GM23338 (cell line): Measurements from ENCODE around the gene DOK7. TPM values are rescaled to one million over a fixed set of nuclear protein-coding genes. Genes with fewer than 3 reads are reported as not detected.

ENCODE experiments used
- ATAC-seq: fragments of 200-7000 bp; cut with Tn5 transposase; 3 replicates; pipeline ENCODE4 v1.9.1; 2020
- DNase-seq: peaks from one replicate; pipeline ENCODE4 v3.0.0-alpha.2; 2015; ENCODE audit warnings: low spot score
- H2AFZ ChIP-seq: fragments of 200-600 bp; sonication (generic); 2 replicates; pipeline ENCODE4 v1.8.0; 2016; ENCODE audit warnings: antibody characterized with exemption, mild to moderate bottlenecking, moderate library complexity
- H3F3A ChIP-seq: fragments of 200-600 bp; sonication (generic); replicated peaks from 2 replicates; pipeline ENCODE4 v1.8.0; 2017; ENCODE audit warnings: antibody characterized with exemption, mixed run types, low read depth
- H3K27ac ChIP-seq: fragments of 200-600 bp; sonication (generic); 2 replicates; pipeline ENCODE4 v1.6.1; 2016; ENCODE audit warnings: low read depth
- H3K27me3 ChIP-seq: fragments of 200-600 bp; sonication (generic); 2 replicates; pipeline ENCODE4 v1.8.0; 2016; ENCODE audit warnings: mild to moderate bottlenecking, mixed run types, moderate library complexity; ENCODE audit not compliant: insufficient read depth
- H3K36me3 ChIP-seq: fragments of 200-600 bp; sonication (generic); 2 replicates; pipeline ENCODE4 v1.8.0; 2016; ENCODE audit warnings: mild to moderate bottlenecking; ENCODE audit not compliant: insufficient read depth
- H3K4me1 ChIP-seq: fragments of 200-600 bp; sonication (generic); 2 replicates; pipeline ENCODE4 v1.8.0; 2016; ENCODE audit warnings: mild to moderate bottlenecking, moderate library complexity; ENCODE audit not compliant: insufficient read depth
- H3K4me2 ChIP-seq: fragments of 200-600 bp; sonication (generic); 2 replicates; pipeline ENCODE4 v1.7.1; 2017; ENCODE audit warnings: mixed run types
- H3K4me3 ChIP-seq: fragments of 200-600 bp; sonication (generic); 2 replicates; pipeline ENCODE4 v1.6.1; 2016; ENCODE audit warnings: mixed run types
- H3K79me2 ChIP-seq: fragments of 200-600 bp; sonication (generic); replicated peaks from 2 replicates; pipeline ENCODE4 v1.8.0; 2017; ENCODE audit warnings: mild to moderate bottlenecking; ENCODE audit not compliant: insufficient read depth
- H3K9me2 ChIP-seq: fragments of 200-600 bp; sonication (generic); 2 replicates; pipeline ENCODE4 v1.8.0; 2017; ENCODE audit not compliant: insufficient read depth
- H4K20me1 ChIP-seq: fragments of 200-600 bp; sonication (generic); replicated peaks from 2 replicates; pipeline ENCODE4 v1.8.0; 2017; ENCODE audit warnings: mild to moderate bottlenecking; ENCODE audit not compliant: insufficient read depth
- H3K27ac Mint-ChIP-seq: 2 replicates; pipeline ENCODE4 v1.8.0; 2020; ENCODE audit warnings: inconsistent platforms, mild to moderate bottlenecking, moderate library complexity, mixed read lengths
- H3K27me3 Mint-ChIP-seq: 3 replicates; pipeline ENCODE4 v1.8.0; 2022; ENCODE audit warnings: low read depth, mild to moderate bottlenecking, moderate library complexity, mixed read lengths, inconsistent platforms; ENCODE audit not compliant: insufficient read depth, poor library complexity
- H3K36me3 Mint-ChIP-seq: 3 replicates; pipeline ENCODE4 v1.8.0; 2021; ENCODE audit warnings: low read depth, mild to moderate bottlenecking, inconsistent platforms, moderate library complexity, mixed read lengths
- H3K4me1 Mint-ChIP-seq: 3 replicates; pipeline ENCODE4 v1.8.0; 2020; ENCODE audit warnings: mild to moderate bottlenecking, inconsistent platforms, mixed read lengths
- H3K4me3 Mint-ChIP-seq: 3 replicates; pipeline ENCODE4 v1.8.0; 2021; ENCODE audit warnings: moderate library complexity, mild to moderate bottlenecking, inconsistent platforms, mixed read lengths
- H3K9me3 Mint-ChIP-seq: 3 replicates; pipeline ENCODE4 v1.8.0; 2020; ENCODE audit warnings: moderate library complexity, mild to moderate bottlenecking, inconsistent platforms, mixed read lengths
- CREB1 ChIP-seq: fragments of 250-450 bp; sonication (Bioruptor Pico); IDR thresholded peaks from 2 replicates; pipeline ENCODE4 v1.5.0; 2020; ENCODE audit warnings: low read depth, mild to moderate bottlenecking, moderate library complexity
- EZH2 ChIP-seq: fragments of 200-600 bp; sonication (generic); IDR thresholded peaks from one replicate; pipeline ENCODE4 v1.8.0; 2017; ENCODE audit warnings: antibody characterized with exemption, mild to moderate bottlenecking, low read depth; ENCODE audit not compliant: unreplicated experiment
- EZH2phosphoT487 ChIP-seq: fragments of 200-600 bp; sonication (generic); IDR thresholded peaks from one replicate; pipeline ENCODE4 v1.8.1; 2018; ENCODE audit warnings: antibody characterized with exemption; ENCODE audit not compliant: unreplicated experiment
- JUNB ChIP-seq: IDR thresholded peaks from one replicate; pipeline ENCODE4 v1.6.1; 2016; ENCODE audit warnings: antibody characterized with exemption; ENCODE audit not compliant: unreplicated experiment
- NANOG ChIP-seq: IDR thresholded peaks from 2 replicates; pipeline ENCODE4 v1.6.1; 2016; ENCODE audit warnings: antibody characterized with exemption, borderline replicate concordance
- POLR2AphosphoS5 ChIP-seq: IDR thresholded peaks from 2 replicates; pipeline ENCODE4 v1.6.1; 2016; ENCODE audit warnings: antibody characterized with exemption, low read depth
- STAT1 ChIP-seq: IDR thresholded peaks from one replicate; pipeline ENCODE4 v1.6.1; 2016; ENCODE audit warnings: antibody characterized with exemption; ENCODE audit not compliant: unreplicated experiment
- ZNF114 ChIP-seq: fragments of 250-450 bp; sonication (Bioruptor Pico); IDR thresholded peaks from 2 replicates; pipeline ENCODE4 v1.5.0; 2020; ENCODE audit warnings: mild to moderate bottlenecking, moderate library complexity
- ZNF331 ChIP-seq: fragments of 250-450 bp; sonication (Bioruptor Pico); IDR thresholded peaks from 2 replicates; pipeline ENCODE4 v1.5.0; 2020; ENCODE audit warnings: low read depth, mild to moderate bottlenecking, moderate library complexity
- polyA plus RNA-seq: library from polyadenylated mRNA; unstranded; fragments of >200 nt; fragmentation: Nextera tagmentation; extraction: Ambion mirVana; gene quantifications from 2 replicates; pipeline ENCODE4 v1.2.1, GENCODE V29; 2016
- total RNA-seq: library from RNA; depleted of rRNA; stranded (reverse); fragments of >200 nt; shearing (Covaris generic); gene quantifications from 2 replicates; pipeline ENCODE4 v1.2.3, GENCODE V29; 2014
- TF ChIP-seq, protein P1 (sequence below), 2 experiments: fragments of 200-600 bp in 1 of 2; sonication (generic) in 1 of 2; conservative IDR thresholded peaks; 2 replicates each; pipeline versions ENCODE4 v1.5.1 to v1.6.1; 2016 to 2017; ENCODE audit warnings: antibody characterized with exemption in 2 of 2, low read depth in 2 of 2, mild to moderate bottlenecking in 2 of 2, moderate library complexity in 1 of 2
- TF ChIP-seq, protein P2 (sequence below): IDR thresholded peaks from 2 replicates; pipeline ENCODE4 v1.6.1; 2016; ENCODE audit warnings: antibody characterized with exemption
- TF ChIP-seq, protein P3 (sequence below): IDR thresholded peaks from one replicate; pipeline ENCODE4 v1.6.1; 2018; ENCODE audit warnings: antibody characterized with exemption; ENCODE audit not compliant: unreplicated experiment
- TF ChIP-seq, protein P4 (sequence below): fragments of 250-450 bp; sonication (Bioruptor Pico); IDR thresholded peaks from 2 replicates; pipeline ENCODE4 v1.5.0; 2020; ENCODE audit warnings: mild to moderate bottlenecking, moderate library complexity

Gene DOK7
- total and polyA plus RNA-seq, 2 experiments from 2014 or later, result 0.34 to 0.52 TPM

DNA sequence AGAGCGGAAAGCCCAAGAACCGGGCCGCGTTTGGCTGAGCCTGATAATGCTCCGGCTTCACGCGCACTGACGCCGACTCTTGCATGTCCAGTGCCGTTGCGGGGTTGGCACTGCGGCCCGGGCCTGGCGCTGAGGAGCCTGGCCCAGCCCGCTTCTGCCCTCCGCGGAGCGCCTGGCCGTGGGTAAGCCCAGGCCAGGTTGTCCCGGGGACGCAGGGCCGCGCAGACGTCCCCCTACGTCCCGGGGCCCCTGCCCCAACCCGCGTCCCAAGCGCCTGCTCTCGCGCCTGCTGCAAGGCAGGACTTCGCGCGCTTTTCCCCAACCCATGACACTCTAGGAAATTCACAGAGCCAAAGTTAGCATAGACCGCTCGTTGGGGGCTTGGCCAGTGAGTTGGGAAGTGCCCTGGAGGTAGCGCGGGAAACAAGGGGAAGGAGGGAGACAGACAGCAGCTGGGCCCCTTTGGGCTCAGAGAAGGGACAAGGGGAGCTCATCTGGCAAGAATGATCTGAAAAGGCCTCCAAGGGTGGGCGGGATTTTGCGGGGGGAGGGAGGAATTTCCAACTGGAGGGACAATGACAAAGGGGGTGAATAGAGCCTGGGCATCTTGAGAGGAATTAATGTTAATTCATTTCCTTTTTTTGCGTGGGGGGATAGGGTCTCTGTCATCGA lies 69.8 kb downstream of the DOK7 start:
- peaks cover 12% of the 10 kb centered on the region; the same call in 1 of the 2 replicates for H3K4me1 ChIP-seq
- peak overlapping the region; percentile 91 for H3K4me3 ChIP-seq
- Mint-ChIP-seq H3K9me3 (peaks cover 9% of the 10 kb centered on the region), H3K27me3 (peaks cover 37% of the 10 kb centered on the region), H3K4me1 (peaks cover 19% of the 10 kb centered on the region), H3K36me3 (peaks cover 20% of the 10 kb centered on the region), H3K4me3 (peak overlapping the region; percentile 99), H3K27ac (no peak overlapping the region)
- peaks cover 20% of the 10 kb centered on the region for H3K27me3 ChIP-seq
- no peaks in the 10 kb centered on the region for H3F3A ChIP-seq
- DNase-seq, result peak; percentile 79
- H3K9me2 ChIP-seq, result no peaks in the 10 kb centered on the region
- peak overlapping the region; percentile 95 for H3K4me2 ChIP-seq
- H3K36me3 ChIP-seq, result no peaks in the 10 kb centered on the region
- peak overlapping the region; percentile 93 for H2AFZ ChIP-seq
- no peak overlapping the region for H3K27ac ChIP-seq
- ATAC-seq, result peak; percentile 53
- TF ChIP-seq, protein P1, sequence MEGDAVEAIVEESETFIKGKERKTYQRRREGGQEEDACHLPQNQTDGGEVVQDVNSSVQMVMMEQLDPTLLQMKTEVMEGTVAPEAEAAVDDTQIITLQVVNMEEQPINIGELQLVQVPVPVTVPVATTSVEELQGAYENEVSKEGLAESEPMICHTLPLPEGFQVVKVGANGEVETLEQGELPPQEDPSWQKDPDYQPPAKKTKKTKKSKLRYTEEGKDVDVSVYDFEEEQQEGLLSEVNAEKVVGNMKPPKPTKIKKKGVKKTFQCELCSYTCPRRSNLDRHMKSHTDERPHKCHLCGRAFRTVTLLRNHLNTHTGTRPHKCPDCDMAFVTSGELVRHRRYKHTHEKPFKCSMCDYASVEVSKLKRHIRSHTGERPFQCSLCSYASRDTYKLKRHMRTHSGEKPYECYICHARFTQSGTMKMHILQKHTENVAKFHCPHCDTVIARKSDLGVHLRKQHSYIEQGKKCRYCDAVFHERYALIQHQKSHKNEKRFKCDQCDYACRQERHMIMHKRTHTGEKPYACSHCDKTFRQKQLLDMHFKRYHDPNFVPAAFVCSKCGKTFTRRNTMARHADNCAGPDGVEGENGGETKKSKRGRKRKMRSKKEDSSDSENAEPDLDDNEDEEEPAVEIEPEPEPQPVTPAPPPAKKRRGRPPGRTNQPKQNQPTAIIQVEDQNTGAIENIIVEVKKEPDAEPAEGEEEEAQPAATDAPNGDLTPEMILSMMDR (conservative IDR thresholded peaks at IDR 0.05; ENCODE audit: low read depth in 2 of 2), result no peak
- TF ChIP-seq ZNF114, result no peak
- TF ChIP-seq EZH2, result no peak
- TF ChIP-seq, protein P2, sequence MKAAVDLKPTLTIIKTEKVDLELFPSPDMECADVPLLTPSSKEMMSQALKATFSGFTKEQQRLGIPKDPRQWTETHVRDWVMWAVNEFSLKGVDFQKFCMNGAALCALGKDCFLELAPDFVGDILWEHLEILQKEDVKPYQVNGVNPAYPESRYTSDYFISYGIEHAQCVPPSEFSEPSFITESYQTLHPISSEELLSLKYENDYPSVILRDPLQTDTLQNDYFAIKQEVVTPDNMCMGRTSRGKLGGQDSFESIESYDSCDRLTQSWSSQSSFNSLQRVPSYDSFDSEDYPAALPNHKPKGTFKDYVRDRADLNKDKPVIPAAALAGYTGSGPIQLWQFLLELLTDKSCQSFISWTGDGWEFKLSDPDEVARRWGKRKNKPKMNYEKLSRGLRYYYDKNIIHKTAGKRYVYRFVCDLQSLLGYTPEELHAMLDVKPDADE, result no peak
- no peak for TF ChIP-seq STAT1
- no peak for TF ChIP-seq EZH2phosphoT487
- TF ChIP-seq CREB1, result no peak
- TF ChIP-seq NANOG, result no peak
- TF ChIP-seq JUNB, result no peak
- TF ChIP-seq, protein P3, sequence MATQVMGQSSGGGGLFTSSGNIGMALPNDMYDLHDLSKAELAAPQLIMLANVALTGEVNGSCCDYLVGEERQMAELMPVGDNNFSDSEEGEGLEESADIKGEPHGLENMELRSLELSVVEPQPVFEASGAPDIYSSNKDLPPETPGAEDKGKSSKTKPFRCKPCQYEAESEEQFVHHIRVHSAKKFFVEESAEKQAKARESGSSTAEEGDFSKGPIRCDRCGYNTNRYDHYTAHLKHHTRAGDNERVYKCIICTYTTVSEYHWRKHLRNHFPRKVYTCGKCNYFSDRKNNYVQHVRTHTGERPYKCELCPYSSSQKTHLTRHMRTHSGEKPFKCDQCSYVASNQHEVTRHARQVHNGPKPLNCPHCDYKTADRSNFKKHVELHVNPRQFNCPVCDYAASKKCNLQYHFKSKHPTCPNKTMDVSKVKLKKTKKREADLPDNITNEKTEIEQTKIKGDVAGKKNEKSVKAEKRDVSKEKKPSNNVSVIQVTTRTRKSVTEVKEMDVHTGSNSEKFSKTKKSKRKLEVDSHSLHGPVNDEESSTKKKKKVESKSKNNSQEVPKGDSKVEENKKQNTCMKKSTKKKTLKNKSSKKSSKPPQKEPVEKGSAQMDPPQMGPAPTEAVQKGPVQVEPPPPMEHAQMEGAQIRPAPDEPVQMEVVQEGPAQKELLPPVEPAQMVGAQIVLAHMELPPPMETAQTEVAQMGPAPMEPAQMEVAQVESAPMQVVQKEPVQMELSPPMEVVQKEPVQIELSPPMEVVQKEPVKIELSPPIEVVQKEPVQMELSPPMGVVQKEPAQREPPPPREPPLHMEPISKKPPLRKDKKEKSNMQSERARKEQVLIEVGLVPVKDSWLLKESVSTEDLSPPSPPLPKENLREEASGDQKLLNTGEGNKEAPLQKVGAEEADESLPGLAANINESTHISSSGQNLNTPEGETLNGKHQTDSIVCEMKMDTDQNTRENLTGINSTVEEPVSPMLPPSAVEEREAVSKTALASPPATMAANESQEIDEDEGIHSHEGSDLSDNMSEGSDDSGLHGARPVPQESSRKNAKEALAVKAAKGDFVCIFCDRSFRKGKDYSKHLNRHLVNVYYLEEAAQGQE, result no peak
- no peak for TF ChIP-seq POLR2AphosphoS5
- TF ChIP-seq ZNF331, result no peak
- TF ChIP-seq, protein P4, sequence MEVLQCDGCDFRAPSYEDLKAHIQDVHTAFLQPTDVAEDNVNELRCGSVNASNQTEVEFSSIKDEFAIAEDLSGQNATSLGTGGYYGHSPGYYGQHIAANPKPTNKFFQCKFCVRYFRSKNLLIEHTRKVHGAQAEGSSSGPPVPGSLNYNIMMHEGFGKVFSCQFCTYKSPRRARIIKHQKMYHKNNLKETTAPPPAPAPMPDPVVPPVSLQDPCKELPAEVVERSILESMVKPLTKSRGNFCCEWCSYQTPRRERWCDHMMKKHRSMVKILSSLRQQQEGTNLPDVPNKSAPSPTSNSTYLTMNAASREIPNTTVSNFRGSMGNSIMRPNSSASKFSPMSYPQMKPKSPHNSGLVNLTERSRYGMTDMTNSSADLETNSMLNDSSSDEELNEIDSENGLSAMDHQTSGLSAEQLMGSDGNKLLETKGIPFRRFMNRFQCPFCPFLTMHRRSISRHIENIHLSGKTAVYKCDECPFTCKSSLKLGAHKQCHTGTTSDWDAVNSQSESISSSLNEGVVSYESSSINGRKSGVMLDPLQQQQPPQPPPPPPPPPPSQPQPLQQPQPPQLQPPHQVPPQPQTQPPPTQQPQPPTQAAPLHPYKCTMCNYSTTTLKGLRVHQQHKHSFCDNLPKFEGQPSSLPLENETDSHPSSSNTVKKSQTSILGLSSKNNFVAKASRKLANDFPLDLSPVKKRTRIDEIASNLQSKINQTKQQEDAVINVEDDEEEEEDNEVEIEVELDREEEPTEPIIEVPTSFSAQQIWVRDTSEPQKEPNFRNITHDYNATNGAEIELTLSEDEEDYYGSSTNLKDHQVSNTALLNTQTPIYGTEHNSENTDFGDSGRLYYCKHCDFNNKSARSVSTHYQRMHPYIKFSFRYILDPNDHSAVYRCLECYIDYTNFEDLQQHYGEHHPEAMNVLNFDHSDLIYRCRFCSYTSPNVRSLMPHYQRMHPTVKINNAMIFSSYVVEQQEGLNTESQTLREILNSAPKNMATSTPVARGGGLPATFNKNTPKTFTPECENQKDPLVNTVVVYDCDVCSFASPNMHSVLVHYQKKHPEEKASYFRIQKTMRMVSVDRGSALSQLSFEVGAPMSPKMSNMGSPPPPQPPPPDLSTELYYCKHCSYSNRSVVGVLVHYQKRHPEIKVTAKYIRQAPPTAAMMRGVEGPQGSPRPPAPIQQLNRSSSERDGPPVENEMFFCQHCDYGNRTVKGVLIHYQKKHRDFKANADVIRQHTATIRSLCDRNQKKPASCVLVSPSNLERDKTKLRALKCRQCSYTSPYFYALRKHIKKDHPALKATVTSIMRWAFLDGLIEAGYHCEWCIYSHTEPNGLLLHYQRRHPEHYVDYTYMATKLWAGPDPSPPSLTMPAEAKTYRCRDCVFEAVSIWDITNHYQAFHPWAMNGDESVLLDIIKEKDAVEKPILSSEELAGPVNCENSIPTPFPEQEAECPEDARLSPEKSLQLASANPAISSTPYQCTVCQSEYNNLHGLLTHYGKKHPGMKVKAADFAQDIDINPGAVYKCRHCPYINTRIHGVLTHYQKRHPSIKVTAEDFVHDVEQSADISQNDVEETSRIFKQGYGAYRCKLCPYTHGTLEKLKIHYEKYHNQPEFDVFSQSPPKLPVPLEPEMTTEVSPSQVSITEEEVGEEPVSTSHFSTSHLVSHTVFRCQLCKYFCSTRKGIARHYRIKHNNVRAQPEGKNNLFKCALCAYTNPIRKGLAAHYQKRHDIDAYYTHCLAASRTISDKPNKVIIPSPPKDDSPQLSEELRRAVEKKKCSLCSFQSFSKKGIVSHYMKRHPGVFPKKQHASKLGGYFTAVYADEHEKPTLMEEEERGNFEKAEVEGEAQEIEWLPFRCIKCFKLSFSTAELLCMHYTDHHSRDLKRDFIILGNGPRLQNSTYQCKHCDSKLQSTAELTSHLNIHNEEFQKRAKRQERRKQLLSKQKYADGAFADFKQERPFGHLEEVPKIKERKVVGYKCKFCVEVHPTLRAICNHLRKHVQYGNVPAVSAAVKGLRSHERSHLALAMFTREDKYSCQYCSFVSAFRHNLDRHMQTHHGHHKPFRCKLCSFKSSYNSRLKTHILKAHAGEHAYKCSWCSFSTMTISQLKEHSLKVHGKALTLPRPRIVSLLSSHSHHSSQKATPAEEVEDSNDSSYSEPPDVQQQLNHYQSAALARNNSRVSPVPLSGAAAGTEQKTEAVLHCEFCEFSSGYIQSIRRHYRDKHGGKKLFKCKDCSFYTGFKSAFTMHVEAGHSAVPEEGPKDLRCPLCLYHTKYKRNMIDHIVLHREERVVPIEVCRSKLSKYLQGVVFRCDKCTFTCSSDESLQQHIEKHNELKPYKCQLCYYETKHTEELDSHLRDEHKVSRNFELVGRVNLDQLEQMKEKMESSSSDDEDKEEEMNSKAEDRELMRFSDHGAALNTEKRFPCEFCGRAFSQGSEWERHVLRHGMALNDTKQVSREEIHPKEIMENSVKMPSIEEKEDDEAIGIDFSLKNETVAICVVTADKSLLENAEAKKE (CRISPR knock-in tag), result no peak
- peaks cover 38% of the 10 kb centered on the region for H3K79me2 ChIP-seq
- H4K20me1 ChIP-seq, result peaks cover 26% of the 10 kb centered on the region
